GM18508 (cell line): ENCODE results near the gene SLC25A5.
"Not testable (repeated sequence)": the region's sequence is repeated elsewhere in the genome, so short reads cannot be mapped to it uniquely, and the experiment has no call there.

ENCODE experiments used
- ATAC-seq: cut with Tn5 transposase; IDR thresholded peaks from one replicate; pipeline ENCODE4 v1.9.1; 2021; ENCODE audit warnings: moderate number of reproducible peaks; ENCODE audit not compliant: insufficient read depth, unreplicated experiment

Gene SLC25A5

DNA sequence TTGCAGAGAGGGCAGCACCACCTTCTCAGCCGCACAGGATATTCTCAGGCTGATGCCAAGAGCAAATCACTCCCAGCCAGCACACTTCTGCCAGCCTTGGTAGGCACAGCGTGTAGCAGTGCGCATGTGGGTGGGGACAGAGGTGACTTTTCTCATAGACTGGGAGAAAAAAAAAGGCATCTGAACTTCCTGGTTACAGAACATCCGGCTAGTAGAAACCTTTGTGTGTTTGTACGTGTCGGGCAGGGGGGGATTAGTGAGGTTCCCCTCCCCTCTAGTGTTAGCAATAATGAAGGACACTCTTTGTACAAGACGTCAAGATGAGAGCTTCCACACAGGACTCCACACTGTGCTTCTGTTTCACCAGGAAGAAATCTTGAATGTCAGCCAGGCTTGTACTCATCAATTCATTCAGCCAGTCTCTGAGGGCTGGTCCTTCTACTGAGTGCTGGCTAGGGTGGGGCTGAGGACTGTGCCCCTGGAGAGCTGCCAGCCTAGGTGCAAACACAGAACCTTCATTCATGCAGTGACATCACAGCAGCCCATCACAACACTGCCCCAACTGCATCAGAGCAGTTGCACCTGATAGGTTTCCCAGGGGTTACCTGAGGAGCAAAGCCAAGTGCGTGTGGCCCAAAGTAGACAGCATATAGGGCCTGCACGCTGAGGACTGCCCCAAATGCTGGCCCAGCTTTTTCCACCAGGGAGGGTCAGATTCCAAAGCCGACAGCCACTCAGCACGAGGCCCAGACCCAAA, 34.7 kb downstream of the SLC25A5 start:
- ATAC-seq: no peak

DNA sequence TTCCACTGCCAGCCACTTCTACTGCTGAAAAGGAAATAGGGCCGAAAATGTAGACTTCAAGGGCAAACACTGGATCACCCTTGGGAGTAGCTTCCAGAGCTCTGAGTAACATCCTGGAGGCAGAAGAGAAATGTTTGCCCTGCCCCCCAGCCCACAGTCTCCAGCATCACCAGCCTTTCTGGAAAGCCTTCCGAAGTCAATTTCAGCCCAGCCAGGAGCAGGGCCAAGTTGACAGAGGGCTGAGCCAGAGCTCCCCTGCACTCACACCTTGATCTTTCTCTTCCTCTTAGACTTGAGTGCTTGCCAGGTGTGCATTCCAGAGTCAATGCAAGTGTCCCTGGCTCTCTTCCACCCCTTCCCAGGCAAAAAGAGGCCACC, 35.2 kb downstream of the SLC25A5 start:
- ATAC-seq: no peak

DNA sequence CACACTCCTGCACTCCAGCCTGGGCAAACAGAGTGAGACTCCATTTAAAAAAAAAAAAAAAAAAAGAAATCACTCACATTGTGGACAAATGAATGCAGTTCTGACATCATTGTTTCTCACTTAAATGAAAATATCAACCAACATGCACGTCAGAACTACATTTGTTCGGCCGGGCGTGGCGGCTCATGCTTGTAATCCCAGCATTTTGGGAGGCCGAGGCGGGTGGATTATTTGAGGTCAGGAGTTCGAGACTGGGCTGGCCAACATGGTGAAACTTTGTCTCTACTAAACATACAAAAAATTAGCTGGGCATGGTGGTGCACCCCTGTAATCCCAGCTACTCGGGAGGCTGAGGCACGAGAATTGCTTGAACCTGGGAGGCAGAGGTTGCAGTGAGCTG, 36.9 kb downstream of the SLC25A5 start:
- not testable (repeated sequence) for ATAC-seq

DNA sequence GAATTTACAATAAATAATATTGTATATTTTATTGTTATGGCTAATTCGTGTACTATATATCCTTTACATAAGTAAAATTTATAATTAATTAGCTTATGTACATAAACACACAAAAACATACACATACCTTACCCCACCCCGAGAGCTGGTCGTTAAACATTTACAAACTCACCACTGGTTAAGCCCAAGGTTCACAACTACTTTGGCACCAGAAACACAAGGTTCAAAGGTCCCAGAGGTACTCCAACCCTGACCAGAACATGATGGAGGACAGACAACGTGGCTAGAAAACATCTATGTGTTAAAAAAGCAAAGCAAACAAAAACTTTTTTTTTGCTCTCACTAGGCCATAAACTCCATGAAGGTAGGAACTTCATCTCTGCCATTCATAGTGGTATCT, 37.7 kb downstream of the SLC25A5 start:
- no peak for ATAC-seq

DNA sequence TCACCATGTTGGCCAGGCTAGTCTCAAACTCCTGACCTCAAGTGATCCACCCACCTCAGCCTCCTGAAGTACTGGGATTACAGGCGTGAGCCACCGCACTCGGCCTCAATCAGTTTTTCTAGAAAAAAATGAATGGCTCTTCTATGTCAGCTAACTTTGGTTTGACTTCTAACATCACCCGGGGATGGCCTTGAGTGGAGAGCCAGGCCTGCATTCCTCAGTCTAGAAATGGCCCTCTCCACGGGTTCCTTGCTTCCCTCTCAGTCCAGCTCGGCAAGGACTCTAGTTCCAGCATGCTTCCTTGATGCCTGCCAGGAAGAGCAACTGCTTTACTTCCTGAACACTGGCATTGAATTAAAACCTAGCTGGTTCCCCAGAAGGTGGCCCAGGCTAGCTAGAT, 39.0 kb downstream of the SLC25A5 start:
- ATAC-seq: no peak

DNA sequence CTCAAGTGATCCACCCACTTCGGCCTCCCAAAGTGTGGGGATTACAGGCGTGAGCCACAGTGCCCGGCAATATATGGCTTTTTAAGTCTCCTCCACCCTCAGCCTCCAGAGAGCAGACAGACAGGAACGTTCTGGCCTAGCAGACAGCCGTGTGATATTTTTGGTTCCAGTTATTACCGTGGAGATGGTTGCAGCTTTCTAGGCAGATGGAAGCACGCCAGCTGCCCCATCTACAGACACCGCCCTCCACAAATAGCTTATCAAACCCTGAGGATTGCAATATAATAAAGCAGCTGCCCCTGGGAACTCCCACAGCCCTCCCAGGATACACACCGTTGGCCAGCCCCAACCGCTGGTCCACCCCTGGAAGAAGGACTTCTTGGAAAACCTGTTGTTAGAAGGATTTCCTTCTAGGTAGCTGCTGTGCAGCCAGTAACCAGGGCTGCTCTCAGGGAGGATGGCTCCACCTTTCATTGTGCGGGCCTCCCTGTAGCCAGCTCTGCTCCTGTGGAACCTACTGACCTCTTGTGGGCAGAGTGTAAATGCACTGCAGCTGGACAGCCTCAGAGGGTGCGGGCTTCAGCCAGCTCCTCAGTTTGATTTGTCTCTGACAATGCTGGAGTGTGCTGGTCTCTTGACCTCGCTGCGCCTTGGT, 44.0 kb downstream of the SLC25A5 start:
- ATAC-seq: peak; percentile 63

DNA sequence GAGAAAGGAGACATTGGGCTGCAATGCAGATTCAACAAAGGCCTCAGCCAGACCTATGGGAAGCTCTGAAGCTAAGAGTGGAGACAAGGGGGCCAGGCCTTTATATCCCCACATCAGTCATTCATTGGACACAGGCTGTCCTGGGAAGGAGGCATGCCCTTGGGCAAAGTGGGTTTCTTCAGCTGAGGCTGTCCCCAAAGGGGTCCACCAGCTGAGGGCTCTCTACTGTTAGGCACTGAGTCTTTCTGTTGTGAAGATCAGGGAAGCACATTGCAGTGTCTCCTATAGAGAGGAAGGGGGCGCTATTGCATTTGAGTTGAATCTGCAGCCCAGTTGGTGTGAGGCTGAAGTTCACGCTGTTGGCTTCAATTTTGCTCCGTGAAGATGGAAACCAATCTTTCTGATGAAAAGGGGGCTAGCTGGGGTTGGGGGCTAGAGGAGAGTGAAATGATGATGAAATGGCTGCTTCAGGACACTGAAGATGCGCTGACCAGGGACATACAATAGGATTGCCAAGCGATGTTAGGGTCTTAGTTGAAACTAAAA, 48.0 kb downstream of the SLC25A5 start:
- peak; percentile 69 for ATAC-seq

DNA sequence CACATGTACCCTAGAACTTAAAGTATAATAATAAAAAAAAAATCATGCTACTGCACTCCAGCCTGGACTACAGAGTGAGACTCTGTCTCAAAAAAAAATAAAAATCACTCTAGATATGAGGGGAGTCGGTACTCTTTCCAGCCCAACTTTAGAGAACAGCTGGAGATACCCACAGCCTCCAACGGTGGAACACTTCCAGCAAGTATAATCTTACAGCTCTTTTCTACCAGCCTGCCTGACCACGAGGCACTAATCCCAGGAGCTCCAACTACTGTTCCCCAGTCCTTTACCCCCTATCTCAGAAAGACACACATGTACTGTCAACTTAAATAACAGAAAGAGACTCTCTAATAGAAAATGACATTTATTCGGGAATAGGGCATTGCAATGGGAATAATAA, 50.1 kb downstream of the SLC25A5 start:
- ATAC-seq: no peak
